ENCODE measurements around the gene FAM110D. TPM values are rescaled to one million over a fixed set of nuclear protein-coding genes. Genes with fewer than 3 reads are reported as not detected.

The FAM110D gene
- total and polyA plus RNA-seq, 11 donors, result 2.2 to 6.5 (median 3.2) TPM

- Histone ChIP-seq H3K27ac (no peak within 1 kb of the TSS), H3K4me1 (peaks cover 0 to 3% (median 0%) of the 10 kb centered on the region in 12 donors), H3K9me3 (no peaks in the 10 kb centered on the region), H3K4me3 (no peak within 1 kb of the TSS), H3K36me3 (no peaks in the 10 kb centered on the region), H3K27me3 (no peaks in the 10 kb centered on the region)
- intact Hi-C loops (cut with DNase I), result loop anchor here in 1 of 10 donors (5.0 kb wide), 1 partner anchor 145 kb away; no protein-coding TSS in a partner anchor
- TF ChIP-seq CTCF (IDR thresholded peaks at IDR 0.05) (no peak), POLR2A (IDR thresholded peaks at IDR 0.05) (no peak)
- ATAC-seq (peak in 1 of 4 donors; percentile 38), DNase-seq (no peak)
- 43 to 63% (median 56%) methylated on average over 10 to 21 of the region's 21 CpGs for WGBS, 4 donors
These were observed 18.4 kb downstream of the FAM110D start, which contains the start of gene CNKSR1 for GRCh38 chr1:26177182-26177684. Gene CNKSR1, plus strand, starts transcription at chr1:26177491. Its CDS starts 57 bp downstream, at chr1:26177548.

GRCh38 chr1:26180010-26180506 lies 21.2 kb downstream of the FAM110D start:
- 80 to 89% (median 84%) methylated on average over 4 of the region's 4 CpGs for WGBS, 4 donors
- H3K27ac ChIP-seq, result no peak overlapping the region

GRCh38 chr1:26181586-26182382 lies 22.9 kb downstream of the FAM110D start:
- Histone ChIP-seq H3K27me3 (no peaks in the 10 kb centered on the region), H3K4me3 (no peak overlapping the region), H3K27ac (no peak overlapping the region), H3K36me3 (no peaks in the 10 kb centered on the region), H3K9me3 (no peaks in the 10 kb centered on the region), H3K4me1 (peaks cover 0 to 3% (median 0%) of the 10 kb centered on the region in 12 donors)
- TF ChIP-seq CTCF (IDR thresholded peaks at IDR 0.05) (no peak), POLR2A (IDR thresholded peaks at IDR 0.05) (no peak)
- no peak for DNase-seq
- intact Hi-C loops (cut with DNase I), result loop anchor here in 1 of 10 donors (10.0 kb wide), 1 partner anchor 143 kb away; no protein-coding TSS in a partner anchor
- ATAC-seq, result peak in 3 of 4 donors; percentile 56 to 74 (median 64)
- 51 to 63% (median 61%) methylated on average over 9 of the region's 9 CpGs for WGBS, 4 donors

More at GRCh38 chr1:26180010-26180506, 21.2 kb downstream of the FAM110D start:
- intact Hi-C loops (cut with DNase I), result loop anchor here in 1 of 10 donors (10.0 kb wide), 1 partner anchor 145 kb away; no protein-coding TSS in a partner anchor
- Histone ChIP-seq H3K27me3 (no peaks in the 10 kb centered on the region), H3K4me1 (peaks cover 0 to 3% (median 0%) of the 10 kb centered on the region in 12 donors), H3K36me3 (no peaks in the 10 kb centered on the region), H3K9me3 (no peaks in the 10 kb centered on the region), H3K4me3 (no peak overlapping the region)
- DNase-seq (no peak), ATAC-seq (no peak)
- TF ChIP-seq POLR2A (IDR thresholded peaks at IDR 0.05) (no peak), CTCF (IDR thresholded peaks at IDR 0.05) (no peak)

- no peak for ATAC-seq
- Histone ChIP-seq H3K9me3 (no peaks in the 10 kb centered on the region), H3K27me3 (no peaks in the 10 kb centered on the region), H3K36me3 (no peaks in the 10 kb centered on the region), H3K27ac (no peak overlapping the region), H3K4me1 (peaks cover 0 to 3% (median 0%) of the 10 kb centered on the region in 12 donors), H3K4me3 (no peak overlapping the region)
- WGBS, 4 donors, result 80 to 85% (median 82%) methylated on average over 4 to 7 of the region's 7 CpGs
- DNase-seq, result no peak
- TF ChIP-seq CTCF (IDR thresholded peaks at IDR 0.05), result no peak
- intact Hi-C loops (cut with DNase I), result loop anchor here in 1 of 10 donors (10.0 kb wide), 1 partner anchor 142 kb away; no protein-coding TSS in a partner anchor
These were observed 23.5 kb downstream of the FAM110D start for GRCh38 chr1:26182383-26182696.
